HS-27A (cell line): ENCODE data around the gene TFIP11.

Experiments
- DNase-seq: peaks from one replicate; pipeline ENCODE4 v3.0.0-alpha.2; 2012; ENCODE audit warnings: low read depth, missing footprints

The TFIP11 gene

DNA sequence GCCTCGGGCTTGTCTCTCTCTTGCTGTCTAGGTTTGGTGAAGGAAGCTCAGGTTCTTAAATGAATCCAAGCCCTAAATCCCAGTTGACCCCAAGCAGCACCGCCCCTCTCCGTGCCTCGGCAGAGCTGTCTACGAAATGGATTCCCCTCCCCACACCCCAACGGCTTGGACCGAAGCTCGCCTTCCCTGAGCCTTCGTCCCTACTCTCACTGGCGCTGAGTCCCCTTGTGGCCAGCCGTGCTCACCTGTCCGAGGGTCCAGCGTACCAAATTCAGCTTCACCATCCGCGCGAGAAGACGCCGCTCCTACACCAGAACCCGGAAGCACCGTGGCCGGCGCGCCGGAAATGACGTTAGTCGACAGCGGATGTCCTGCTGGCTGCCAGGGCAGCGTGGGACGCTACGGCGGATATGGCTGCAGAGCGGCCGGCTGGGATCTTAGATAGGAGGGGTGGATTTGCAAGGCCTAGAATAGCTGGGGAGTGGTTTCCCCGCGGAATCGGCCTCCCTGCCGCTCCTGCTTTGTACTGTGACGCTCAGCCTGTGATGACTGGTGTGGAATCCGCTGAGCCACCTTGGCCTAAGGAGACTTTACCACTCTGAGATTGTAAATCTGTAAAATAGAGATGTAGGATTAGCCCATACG is at the start of gene TFIP11:
Gene TFIP11, minus strand, starts transcription at position 325 of the 645 bp plus-strand sequence. CDS start 2,201 bp downstream, outside the sequence.
- DNase-seq: peak; percentile 59

DNA sequence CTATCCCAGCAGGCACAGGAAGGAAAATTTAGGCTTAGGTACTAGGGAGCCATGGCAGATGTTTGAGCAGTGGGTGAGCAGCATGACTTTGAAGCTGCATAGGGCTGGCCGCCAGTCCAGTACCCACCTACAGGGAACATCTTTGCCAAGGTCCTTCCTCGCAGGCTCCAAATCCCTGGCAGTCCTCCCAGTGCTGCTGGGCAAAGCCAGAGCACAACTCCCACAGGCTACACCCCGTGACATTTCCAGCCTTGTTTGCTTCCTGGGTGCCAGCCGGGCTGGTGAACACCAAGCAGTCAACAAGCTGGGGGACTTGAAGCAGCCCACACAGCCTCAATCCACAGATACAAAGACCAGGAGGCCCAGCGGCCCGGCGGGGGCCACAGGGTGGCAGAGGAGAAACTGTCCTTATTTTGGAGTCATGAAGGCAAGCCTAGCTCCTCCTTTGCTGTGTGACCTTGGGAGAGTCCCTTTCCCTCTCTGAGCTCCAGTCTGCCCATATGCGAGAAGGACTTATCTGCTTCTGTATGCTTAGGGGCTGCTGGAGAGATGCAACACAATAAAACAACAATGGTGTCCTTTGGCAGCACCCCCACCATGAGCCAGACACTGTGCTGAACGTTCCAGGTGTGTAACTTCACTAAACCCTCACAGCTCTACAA is 49.6 kb upstream of the TFIP11 start:
- no peak for DNase-seq

GRCh38 chr22:26559961-26560575 is 47.8 kb upstream of the TFIP11 start:
- DNase-seq: no peak

DNA sequence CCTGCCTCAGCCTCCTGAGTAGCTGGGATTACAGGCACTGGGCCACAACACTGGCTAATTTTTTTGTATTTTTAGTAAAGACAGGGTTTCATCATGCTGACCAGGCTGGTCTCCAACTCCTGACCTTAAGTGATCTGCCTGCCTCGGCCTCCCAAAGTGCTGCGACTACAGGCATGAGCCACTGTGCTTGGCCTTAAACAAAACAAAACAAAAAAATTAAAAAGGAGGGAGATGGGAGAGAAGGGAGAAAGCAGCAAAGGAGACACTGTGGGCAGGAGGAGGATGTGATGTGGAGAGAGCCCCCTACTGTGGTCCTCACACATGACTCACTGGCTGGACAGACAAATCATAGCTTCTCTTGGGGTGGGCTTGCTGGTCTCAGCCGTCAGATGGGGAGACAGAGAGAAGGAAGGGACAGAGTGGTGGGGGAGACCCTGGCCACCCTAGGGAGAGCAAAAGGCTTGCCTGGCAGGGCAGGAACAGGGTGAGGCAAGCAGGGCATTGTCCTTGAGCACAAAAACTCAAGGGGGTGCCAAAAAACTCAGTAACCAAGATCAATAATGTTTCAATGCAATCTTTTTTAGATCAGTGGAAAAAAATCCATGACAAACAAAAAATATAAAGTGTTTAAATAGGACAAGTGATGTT is 46.1 kb upstream of the TFIP11 start:
- DNase-seq: no peak

- DNase-seq: no peak
These were observed 44.6 kb upstream of the TFIP11 start for GRCh38 chr22:26556904-26557303.

DNA sequence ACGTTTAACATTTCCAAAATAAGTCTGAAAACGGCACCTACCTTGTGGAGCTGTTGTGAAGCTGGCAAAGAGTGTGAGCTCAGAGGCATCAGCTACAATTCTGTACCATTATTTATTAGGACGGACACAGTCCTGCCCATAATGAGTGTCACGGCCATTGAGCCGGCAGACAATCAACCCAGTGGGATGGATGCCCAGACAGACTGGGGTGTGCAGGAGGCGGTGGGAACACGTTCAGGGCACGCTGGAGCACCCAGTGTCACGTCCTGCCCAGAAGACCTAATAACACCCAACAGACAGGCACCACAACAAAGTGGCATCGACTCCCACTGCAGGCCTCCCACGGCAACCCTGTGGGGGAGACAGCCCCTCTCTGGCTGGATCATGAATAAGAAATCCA is 43.2 kb upstream of the TFIP11 start:
- DNase-seq: no peak

DNA sequence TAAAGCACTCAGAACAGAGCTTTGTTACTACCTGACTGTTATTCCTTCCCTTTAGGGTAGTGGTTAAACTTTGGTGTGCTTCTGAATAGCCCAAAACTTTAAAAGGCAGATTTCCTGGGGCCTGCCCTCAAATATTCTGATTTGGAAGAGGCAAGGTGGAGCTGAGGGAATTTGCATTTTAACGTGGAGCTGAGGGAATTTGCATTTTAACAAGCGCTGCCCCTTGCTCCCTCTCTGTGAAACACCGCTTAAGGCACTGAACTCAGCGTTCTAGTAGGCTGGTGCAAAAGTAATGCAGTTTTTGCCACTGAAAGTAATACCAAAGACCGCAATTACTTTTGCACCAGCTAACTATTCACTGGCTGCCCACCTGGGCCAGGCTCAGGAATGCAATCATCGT is 42.7 kb upstream of the TFIP11 start:
- DNase-seq: no peak

GRCh38 chr22:26553056-26553752 is 40.9 kb upstream of the TFIP11 start:
- DNase-seq: peak; percentile 70

DNA sequence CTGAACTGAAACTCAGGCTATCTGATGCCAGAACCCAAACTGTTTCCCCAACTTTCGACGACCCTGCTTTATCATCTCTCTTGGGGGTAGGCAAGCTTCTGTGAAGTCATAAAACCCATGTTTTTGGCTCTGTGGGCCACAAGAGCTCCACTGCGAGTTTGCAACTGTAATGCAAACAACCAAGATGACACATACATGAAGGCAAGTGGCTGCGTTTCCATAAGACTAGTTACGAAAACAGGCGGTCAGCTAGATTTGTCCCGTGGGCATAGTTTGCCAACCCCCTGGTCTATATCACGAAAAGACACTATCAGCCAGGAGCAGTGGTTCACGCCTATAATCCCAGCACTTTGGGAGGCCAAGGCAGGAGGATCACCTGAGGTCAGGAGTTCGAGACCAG is 40.2 kb upstream of the TFIP11 start:
- no peak for DNase-seq

DNA sequence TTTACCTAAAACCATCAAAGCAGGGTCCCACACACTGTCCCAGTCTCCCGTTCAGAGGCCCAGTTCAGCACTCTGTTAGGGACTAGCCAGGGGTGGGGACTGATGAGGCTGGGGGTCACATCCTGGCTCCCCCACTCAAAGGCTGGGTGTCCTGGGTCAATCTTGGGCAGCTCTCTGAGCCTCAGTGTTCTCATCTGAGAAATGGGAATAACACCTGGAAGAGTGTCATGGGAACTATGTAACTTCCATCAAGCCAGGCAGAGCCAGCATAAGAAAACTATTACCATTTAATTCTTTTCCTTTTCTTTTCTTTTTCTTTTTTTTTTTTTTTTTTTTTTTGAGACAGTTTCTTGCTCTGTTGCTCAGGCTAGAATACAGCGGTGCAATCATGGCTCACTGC is 39.3 kb upstream of the TFIP11 start:
- DNase-seq: no peak

DNA sequence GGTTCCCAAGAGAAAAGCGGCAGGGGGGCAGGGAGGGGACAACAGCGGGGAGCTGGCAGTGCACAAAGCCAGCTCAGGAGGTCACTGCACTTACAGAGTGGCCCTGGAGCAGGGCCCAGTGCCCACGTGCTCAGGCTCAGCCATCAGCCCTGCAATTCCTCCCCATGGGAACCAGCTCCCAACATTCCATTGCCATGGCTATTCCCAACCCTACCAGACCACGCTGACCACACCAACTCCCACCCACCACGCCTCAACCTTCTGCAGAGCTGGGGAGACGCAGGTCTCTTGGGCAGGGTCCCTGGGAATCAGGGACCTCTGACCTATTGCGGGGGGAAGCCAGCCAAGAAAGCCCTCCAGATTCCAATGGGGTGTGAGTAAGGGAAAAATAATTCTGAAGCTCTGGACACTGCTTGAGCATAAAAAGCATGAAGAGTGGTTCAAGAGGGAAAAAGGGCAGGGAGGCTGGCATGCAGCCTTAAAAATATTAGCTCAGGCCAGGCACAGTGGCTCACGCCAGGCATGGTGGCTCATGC is 38.3 kb upstream of the TFIP11 start:
- peak; percentile 99 for DNase-seq

GRCh38 chr22:26549902-26550497 is 37.7 kb upstream of the TFIP11 start:
- DNase-seq: no peak

- DNase-seq: no peak
These were observed 36.7 kb upstream of the TFIP11 start for GRCh38 chr22:26548984-26549383.

GRCh38 chr22:26548303-26548702 is 36.0 kb upstream of the TFIP11 start:
- DNase-seq: no peak

- no peak for DNase-seq
These were observed 35.6 kb upstream of the TFIP11 start for GRCh38 chr22:26547837-26548236.

DNA sequence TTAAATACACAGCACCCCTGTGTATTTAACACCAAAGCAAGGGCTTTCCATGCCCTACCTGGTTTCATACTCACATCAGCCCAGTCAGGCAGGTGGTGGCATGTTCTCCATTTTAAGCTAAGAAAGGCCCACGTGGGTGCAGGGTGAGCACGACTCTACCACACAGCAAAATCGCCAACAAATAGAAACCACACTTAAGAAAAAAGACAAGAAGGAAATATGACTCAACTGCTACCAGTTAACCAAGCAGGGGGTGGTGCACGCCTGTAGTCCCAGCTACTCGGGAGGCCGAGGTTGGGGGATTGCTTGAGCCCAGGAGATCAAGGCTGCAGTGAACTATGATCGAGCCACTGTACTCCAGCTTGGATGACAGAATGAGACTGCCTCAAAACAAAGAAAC is 35.2 kb upstream of the TFIP11 start:
- DNase-seq: no peak

- no peak for DNase-seq
These were observed 34.0 kb upstream of the TFIP11 start for GRCh38 chr22:26546282-26546681.

- no peak for DNase-seq
These were observed 33.6 kb upstream of the TFIP11 start for GRCh38 chr22:26545827-26546226.

GRCh38 chr22:26545385-26545784 is 33.1 kb upstream of the TFIP11 start:
- DNase-seq: no peak

- no peak for DNase-seq
These were observed 32.2 kb upstream of the TFIP11 start for GRCh38 chr22:26544489-26544888.

GRCh38 chr22:26542831-26543230 is 30.6 kb upstream of the TFIP11 start:
- no peak for DNase-seq
